Large intestine (tissue), 3 donors: ENCODE measurements around the gene COG4. TPM values are rescaled to one million over a fixed set of nuclear protein-coding genes. Genes with fewer than 3 reads are reported as not detected.

Experiments
- DNase-seq, 2 donors: peaks; one replicate each; pipeline versions ENCODE4 v3.0.0 to v3.0.0-alpha.2; 2013
- H3K27ac ChIP-seq: one replicate; pipeline ENCODE4 v1.5.1; 2013; ENCODE audit warnings: low read length
- H3K27me3 ChIP-seq: 2 replicates; pipeline ENCODE4 v1.6.1; 2013; ENCODE audit warnings: low read length; ENCODE audit not compliant: control insufficient read depth, insufficient read depth
- H3K36me3 ChIP-seq: 2 replicates; pipeline ENCODE4 v1.6.1; 2013; ENCODE audit warnings: low read length; ENCODE audit not compliant: control insufficient read depth, insufficient read depth
- H3K4me1 ChIP-seq: one replicate; pipeline ENCODE4 v1.6.1; 2013; ENCODE audit warnings: low read length; ENCODE audit not compliant: control insufficient read depth, insufficient read depth
- H3K4me3 ChIP-seq: one replicate; pipeline ENCODE4 v1.5.1; 2013; ENCODE audit warnings: low read length
- H3K9me3 ChIP-seq: one replicate; pipeline ENCODE4 v1.6.1; 2013; ENCODE audit warnings: mild to moderate bottlenecking, low read depth, low read length, moderate library complexity; ENCODE audit not compliant: control insufficient read depth
- WGBS: methylation state at CpG from one replicate; pipeline ENCODE4 v1.1.5; 2013; ENCODE audit warnings: low lambda C conversion rate; ENCODE audit not compliant: insufficient coverage; 5-methylcytosine and 5-hydroxymethylcytosine counted together
- polyA plus RNA-seq: library from polyadenylated mRNA; unstranded; fragments of 120-200 nt; gene quantifications from one replicate; pipeline ENCODE4 v1.2.1, GENCODE V29; 2013

COG4 gene
- polyA plus RNA-seq, 1 donor: 59.6 TPM

GRCh38 chr16:70433458-70434103 lies 89.8 kb downstream of the COG4 start:
- H3K9me3 ChIP-seq: no peaks in the 10 kb centered on the region
- peaks cover 12% of the 10 kb centered on the region for H3K36me3 ChIP-seq
- WGBS: no CpG with 5 or more reads among the region's 5 CpGs
- no peak overlapping the region for H3K4me3 ChIP-seq
- H3K27ac ChIP-seq: peak overlapping the region; percentile 67
- peaks cover 70% of the 10 kb centered on the region for H3K4me1 ChIP-seq
- DNase-seq: peak in 1 of 2 donors; percentile 60
- no peaks in the 10 kb centered on the region for H3K27me3 ChIP-seq

DNA sequence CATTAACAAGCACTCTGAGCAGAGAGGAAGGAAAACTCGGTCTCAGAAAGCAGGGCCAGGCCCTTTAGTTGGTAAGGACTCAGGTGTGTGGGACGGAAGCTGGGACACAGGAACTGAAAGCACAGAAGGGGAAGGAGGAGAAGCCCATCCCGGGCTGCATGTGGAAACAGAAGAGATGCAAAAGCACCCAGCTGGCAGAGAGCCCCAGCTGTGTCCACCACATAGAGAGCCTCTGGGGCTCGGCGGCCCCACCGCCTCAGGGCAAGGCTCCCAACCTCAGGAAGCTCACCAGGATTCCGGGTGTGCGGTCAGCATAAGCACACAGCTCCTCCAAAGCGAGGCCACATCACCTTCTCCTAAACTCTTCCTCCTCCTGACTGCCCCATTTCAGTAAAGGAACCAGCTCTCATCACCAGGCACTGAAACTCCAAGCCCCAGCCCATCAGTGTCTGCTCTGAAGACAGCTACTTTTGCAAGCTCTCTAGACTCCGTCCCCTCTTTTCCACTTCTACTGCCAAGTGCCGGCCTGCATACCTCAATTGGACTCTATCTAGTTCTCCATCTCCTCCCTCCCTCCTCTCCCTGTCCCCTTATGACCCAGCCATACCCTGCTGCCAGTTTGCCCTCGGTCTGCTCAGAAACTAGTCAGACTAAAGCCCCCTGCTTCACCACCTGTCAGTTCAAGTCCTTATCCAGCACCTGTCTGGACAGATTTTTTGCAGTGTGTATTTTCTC lies 90.5 kb downstream of the COG4 start:
- Histone ChIP-seq H3K27ac (peak overlapping the region; percentile 67), H3K4me3 (no peak overlapping the region), H3K27me3 (no peaks in the 10 kb centered on the region), H3K4me1 (peaks cover 75% of the 10 kb centered on the region), H3K36me3 (peaks cover 12% of the 10 kb centered on the region), H3K9me3 (no peaks in the 10 kb centered on the region)
- no peak for DNase-seq
- WGBS: 29% methylated on average over 4 of the region's 12 CpGs

DNA sequence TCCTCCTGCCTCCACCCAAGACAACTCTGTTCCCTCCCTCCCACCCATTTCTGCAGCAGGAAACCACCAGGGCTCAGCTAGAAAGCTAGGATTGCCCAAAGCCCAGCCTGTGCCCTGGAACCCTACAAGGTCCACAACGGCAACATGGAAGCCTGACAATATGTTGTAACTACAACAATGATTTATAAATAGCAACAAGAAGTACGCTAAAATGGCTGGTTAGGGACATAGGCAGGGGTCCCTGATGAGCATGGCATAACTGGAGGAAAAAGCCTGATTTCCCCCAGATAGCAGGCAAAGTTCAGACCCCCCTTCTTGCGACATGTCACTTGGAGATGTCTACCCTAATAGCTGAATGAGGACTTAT lies 91.0 kb downstream of the COG4 start:
- H3K4me3 ChIP-seq: no peak overlapping the region
- H3K9me3 ChIP-seq: no peaks in the 10 kb centered on the region
- H3K27ac ChIP-seq: peak overlapping the region; percentile 67
- peaks cover 75% of the 10 kb centered on the region for H3K4me1 ChIP-seq
- 14% methylated on average over 1 of the region's 3 CpGs for WGBS
- no peaks in the 10 kb centered on the region for H3K27me3 ChIP-seq
- DNase-seq: peak in 1 of 2 donors; percentile 51
- H3K36me3 ChIP-seq: peaks cover 12% of the 10 kb centered on the region

- H3K36me3 ChIP-seq: peaks cover 12% of the 10 kb centered on the region
These were observed 92.5 kb downstream of the COG4 start for GRCh38 chr16:70430667-70431536.

More at GRCh38 chr16:70430667-70431536, 92.5 kb downstream of the COG4 start:
- whole genome bisulfite sequencing: no CpG with 5 or more reads among the region's 11 CpGs
- peak in 1 of 2 donors; percentile 62 for DNase-seq
- Histone ChIP-seq H3K4me1 (peaks cover 75% of the 10 kb centered on the region), H3K27me3 (no peaks in the 10 kb centered on the region), H3K4me3 (no peak overlapping the region), H3K27ac (peak overlapping the region; percentile 97), H3K9me3 (no peaks in the 10 kb centered on the region)

Other genes with a start within 250 kb of the COG4 start
- 53.0 TPM for gene AARS1, start 234.0 kb downstream of the COG4 start, polyA plus RNA-seq
- gene DDX19B, start 224.4 kb downstream of the COG4 start, polyA plus RNA-seq: 28.5 TPM
- gene DDX19A, start 176.7 kb downstream of the COG4 start, polyA plus RNA-seq: 31.6 TPM
- 19.7 TPM for gene ST3GAL2, start 84.5 kb downstream of the COG4 start, polyA plus RNA-seq
- gene FCSK, start 69.0 kb downstream of the COG4 start, polyA plus RNA-seq: 38.0 TPM
- gene SF3B3, start 262 bp upstream of the COG4 start, polyA plus RNA-seq: 202 TPM
- gene IL34, start 123.0 kb upstream of the COG4 start, polyA plus RNA-seq: 16.9 TPM
- 27.1 TPM for gene MTSS2, start 162.5 kb upstream of the COG4 start, polyA plus RNA-seq